ENCODE data around the gene FIZ1. TPM values are rescaled to one million over a fixed set of nuclear protein-coding genes. Genes with fewer than 3 reads are reported as not detected.

Gene FIZ1
- total RNA-seq, 2 experiments from 2014 or later = 6.0 to 17.1 TPM

DNA sequence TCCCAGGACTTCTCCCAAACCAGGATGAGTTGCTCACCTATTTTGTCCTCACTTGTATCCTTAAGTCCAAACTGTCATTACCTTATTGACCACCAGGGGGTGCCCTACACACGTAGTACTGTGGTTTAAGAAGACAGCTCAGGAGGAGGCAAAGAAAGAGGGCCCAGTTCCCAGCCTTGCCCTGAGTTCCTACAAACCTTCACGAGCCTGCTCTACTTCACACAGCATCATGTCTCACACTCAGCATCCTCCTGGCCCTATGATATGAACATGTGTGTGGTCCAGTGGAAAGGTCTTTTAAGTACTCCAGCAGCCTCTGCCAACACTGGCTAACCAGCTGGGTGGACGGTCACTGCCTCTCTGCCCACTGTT is 33.1 kb upstream of the FIZ1 start:
- H3K4me3 ChIP-seq (ENCODE audit: low read depth, low read length, poor library complexity, severe bottlenecking) = no peak overlapping the region
- H2AFZ ChIP-seq (ENCODE audit: low read length) = no peak overlapping the region
- peaks cover 26% of the 10 kb centered on the region for H3K79me2 ChIP-seq (ENCODE audit: insufficient read depth, low read depth, low read length)
- ChIA-PET POLR2A (interaction anchor here (0.6 kb wide), 2 partner anchors 69 to 397 kb away, joined by 3 to 5 read pairs; no protein-coding TSS in a partner anchor), CTCF (ENCODE audit: unreplicated experiment) (interaction anchor here (0.7 to 1.6 kb wide), 2 partner anchors 15 to 22 kb away, joined by 3 read pairs; partner anchors contain the start of gene U2AF2)
- H3K4me2 ChIP-seq (ENCODE audit: low read length) = peak overlapping the region; percentile 30; the same call in 1 of the 2 replicates
- no peaks in the 10 kb centered on the region for H3K9me2 ChIP-seq (ENCODE audit: insufficient read depth, low read length)
- DNase-seq (ENCODE audit: low spot score) = peak; percentile 96
- H3K36me3 ChIP-seq (ENCODE audit: insufficient read depth, low read length) = no peaks in the 10 kb centered on the region
- intact Hi-C loops (cut with micrococcal nuclease; ENCODE audit: unreplicated experiment) = no loop called here
- peak; percentile 91 for TF ChIP-seq CTCF (conservative IDR thresholded peaks at IDR 0.05; ENCODE audit: low read length)
- no peak for TF ChIP-seq EZH2phosphoT487 (IDR thresholded peaks at IDR 0.05; ENCODE audit: borderline replicate concordance, low read depth, low read length)
- no peak overlapping the region for H3K27ac ChIP-seq (ENCODE audit: low read depth, low read length, poor library complexity, severe bottlenecking)
- peaks cover 34% of the 10 kb centered on the region for H3K4me1 ChIP-seq (ENCODE audit: insufficient read depth, low read length, poor library complexity, severe bottlenecking)
- H3K9me3 ChIP-seq (ENCODE audit: low read length) = no peaks in the 10 kb centered on the region
- H4K20me1 ChIP-seq (ENCODE audit: insufficient read depth, low read length) = no peaks in the 10 kb centered on the region
- no TSS peak for BruUV-seq (replicated peaks)

- no peaks in the 10 kb centered on the region for H3K9me2 ChIP-seq (ENCODE audit: insufficient read depth, low read length)
- ChIA-PET CTCF (ENCODE audit: unreplicated experiment) (interaction anchor here (0.9 kb wide), 1 partner anchor 20 kb away, joined by 3 read pairs; no protein-coding TSS in a partner anchor), POLR2A (no interaction called here)
- H3K4me2 ChIP-seq (ENCODE audit: low read length) = no peak overlapping the region
- no peak overlapping the region for H3K27ac ChIP-seq (ENCODE audit: low read depth, low read length, poor library complexity, severe bottlenecking)
- H2AFZ ChIP-seq (ENCODE audit: low read length) = no peak overlapping the region
- no peaks in the 10 kb centered on the region for H3K36me3 ChIP-seq (ENCODE audit: insufficient read depth, low read length)
- BruUV-seq (replicated peaks) = no TSS peak
- no peaks in the 10 kb centered on the region for H3K9me3 ChIP-seq (ENCODE audit: low read length)
- intact Hi-C loops (cut with micrococcal nuclease; ENCODE audit: unreplicated experiment) = no loop called here
- no peak overlapping the region for H3K4me3 ChIP-seq (ENCODE audit: low read depth, low read length, poor library complexity, severe bottlenecking)
- H3K79me2 ChIP-seq (ENCODE audit: insufficient read depth, low read depth, low read length) = no peaks in the 10 kb centered on the region
- no peak for TF ChIP-seq EZH2phosphoT487 (IDR thresholded peaks at IDR 0.05; ENCODE audit: borderline replicate concordance, low read depth, low read length)
- no peak for TF ChIP-seq CTCF (conservative IDR thresholded peaks at IDR 0.05; ENCODE audit: low read length)
- peaks cover 11% of the 10 kb centered on the region for H3K4me1 ChIP-seq (ENCODE audit: insufficient read depth, low read length, poor library complexity, severe bottlenecking)
- H4K20me1 ChIP-seq (ENCODE audit: insufficient read depth, low read length) = no peaks in the 10 kb centered on the region
- DNase-seq (ENCODE audit: low spot score) = no peak
Observed at GRCh38 chr19:55626350-55626749, 27.0 kb upstream of the FIZ1 start.

- peaks cover 8% of the 10 kb centered on the region; the same call in 1 of the 2 replicates for H3K36me3 ChIP-seq (ENCODE audit: insufficient read depth, low read length)
- H3K79me2 ChIP-seq (ENCODE audit: insufficient read depth, low read depth, low read length) = no peaks in the 10 kb centered on the region
- BruUV-seq (replicated peaks) = no TSS peak
- H2AFZ ChIP-seq (ENCODE audit: low read length) = peak overlapping the region; percentile 46; the same call in 1 of the 2 replicates
- CTCF ChIA-PET (ENCODE audit: unreplicated experiment) = interaction anchor here (0.7 kb wide), 1 partner anchor 38 kb away, joined by 3 read pairs; no protein-coding TSS in a partner anchor
- H3K27ac ChIP-seq (ENCODE audit: low read depth, low read length, poor library complexity, severe bottlenecking) = no peak overlapping the region
- H3K9me3 ChIP-seq (ENCODE audit: low read length) = no peaks in the 10 kb centered on the region
- POLR2A ChIA-PET = interaction anchor here (0.5 to 1.3 kb wide), 14 partner anchors 8 to 690 kb away, joined by 3 to 15 read pairs (median 4); partner anchors contain the start of genes FIZ1, U2AF2 and ZSCAN5A
- peaks cover 11% of the 10 kb centered on the region for H3K4me1 ChIP-seq (ENCODE audit: insufficient read depth, low read length, poor library complexity, severe bottlenecking)
- intact Hi-C loops (cut with micrococcal nuclease; ENCODE audit: unreplicated experiment) = no loop called here
- H3K4me3 ChIP-seq (ENCODE audit: low read depth, low read length, poor library complexity, severe bottlenecking) = peak overlapping the region; percentile 67
- no peaks in the 10 kb centered on the region for H4K20me1 ChIP-seq (ENCODE audit: insufficient read depth, low read length)
- TF ChIP-seq EZH2phosphoT487 (IDR thresholded peaks at IDR 0.05; ENCODE audit: borderline replicate concordance, low read depth, low read length) = no peak
- TF ChIP-seq CTCF (conservative IDR thresholded peaks at IDR 0.05; ENCODE audit: low read length) = no peak
- no peak for DNase-seq (ENCODE audit: low spot score)
- H3K9me2 ChIP-seq (ENCODE audit: insufficient read depth, low read length) = no peaks in the 10 kb centered on the region
- H3K4me2 ChIP-seq (ENCODE audit: low read length) = peak overlapping the region; percentile 91
Observed at GRCh38 chr19:55625004-55625326, 25.6 kb upstream of the FIZ1 start.
